ENCODE results near the gene CRELD1.
"Not testable (repeated sequence)": the region's sequence is repeated elsewhere in the genome, so short reads cannot be mapped to it uniquely, and the experiment has no call there.

Gene CRELD1

GRCh38 chr3:9898467-9899241, 35.0 kb upstream of the CRELD1 start:
- TF ChIP-seq, protein P1, sequence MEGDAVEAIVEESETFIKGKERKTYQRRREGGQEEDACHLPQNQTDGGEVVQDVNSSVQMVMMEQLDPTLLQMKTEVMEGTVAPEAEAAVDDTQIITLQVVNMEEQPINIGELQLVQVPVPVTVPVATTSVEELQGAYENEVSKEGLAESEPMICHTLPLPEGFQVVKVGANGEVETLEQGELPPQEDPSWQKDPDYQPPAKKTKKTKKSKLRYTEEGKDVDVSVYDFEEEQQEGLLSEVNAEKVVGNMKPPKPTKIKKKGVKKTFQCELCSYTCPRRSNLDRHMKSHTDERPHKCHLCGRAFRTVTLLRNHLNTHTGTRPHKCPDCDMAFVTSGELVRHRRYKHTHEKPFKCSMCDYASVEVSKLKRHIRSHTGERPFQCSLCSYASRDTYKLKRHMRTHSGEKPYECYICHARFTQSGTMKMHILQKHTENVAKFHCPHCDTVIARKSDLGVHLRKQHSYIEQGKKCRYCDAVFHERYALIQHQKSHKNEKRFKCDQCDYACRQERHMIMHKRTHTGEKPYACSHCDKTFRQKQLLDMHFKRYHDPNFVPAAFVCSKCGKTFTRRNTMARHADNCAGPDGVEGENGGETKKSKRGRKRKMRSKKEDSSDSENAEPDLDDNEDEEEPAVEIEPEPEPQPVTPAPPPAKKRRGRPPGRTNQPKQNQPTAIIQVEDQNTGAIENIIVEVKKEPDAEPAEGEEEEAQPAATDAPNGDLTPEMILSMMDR (IDR thresholded peaks at IDR 0.05; ENCODE audit: low read depth, low read length, missing control alignments) = no peak
- in situ Hi-C loops (cut with HindIII; ENCODE audit: low sequenced_read_pairs) = no loop called here
- H3K4me3 ChIP-seq (ENCODE audit: low read depth, low read length) = no peak overlapping the region
- DNase-seq (ENCODE audit: low read depth) = no peak

GRCh38 chr3:9899289-9899791, 34.3 kb upstream of the CRELD1 start:
- no peak for DNase-seq (ENCODE audit: low read depth)
- in situ Hi-C loops (cut with HindIII; ENCODE audit: low sequenced_read_pairs) = no loop called here
- H3K4me3 ChIP-seq (ENCODE audit: low read depth, low read length) = no peak overlapping the region
- TF ChIP-seq, protein P1 (IDR thresholded peaks at IDR 0.05; ENCODE audit: low read depth, low read length, missing control alignments) = no peak

- DNase-seq (ENCODE audit: low read depth); in situ Hi-C loops (cut with HindIII; ENCODE audit: low sequenced_read_pairs); H3K4me3 ChIP-seq (ENCODE audit: low read depth, low read length): not testable (repeated sequence)
Observed at GRCh38 chr3:9900965-9901415, 32.6 kb upstream of the CRELD1 start.

DNA sequence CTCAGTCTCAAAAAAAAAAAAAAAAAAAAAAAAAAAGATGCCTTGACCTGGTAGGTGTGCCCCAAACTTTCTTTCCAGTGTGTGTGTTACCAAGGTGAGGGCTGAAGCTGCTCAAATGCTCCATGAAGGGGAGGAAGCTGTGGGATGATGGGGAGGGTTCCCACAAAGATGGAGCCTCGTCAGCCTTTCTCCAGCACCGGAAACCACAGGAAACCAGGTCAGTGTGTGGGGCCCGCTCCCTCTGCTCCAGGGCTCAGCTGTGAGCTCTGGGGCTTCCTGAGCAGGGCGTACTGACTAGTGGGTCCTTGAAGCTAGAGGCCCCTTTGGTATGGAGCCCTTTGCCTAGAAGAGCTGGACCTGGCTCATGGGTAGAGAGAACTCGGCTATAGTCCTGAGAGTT, 31.7 kb upstream of the CRELD1 start:
- DNase-seq (ENCODE audit: low read depth) = no peak
- TF ChIP-seq, protein P1 (IDR thresholded peaks at IDR 0.05; ENCODE audit: low read depth, low read length, missing control alignments) = no peak
- in situ Hi-C loops (cut with HindIII; ENCODE audit: low sequenced_read_pairs) = no loop called here
- no peak overlapping the region for H3K4me3 ChIP-seq (ENCODE audit: low read depth, low read length)

- no peak for DNase-seq (ENCODE audit: low read depth)
- TF ChIP-seq, protein P1 (IDR thresholded peaks at IDR 0.05; ENCODE audit: low read depth, low read length, missing control alignments) = no peak
- in situ Hi-C loops (cut with HindIII; ENCODE audit: low sequenced_read_pairs) = no loop called here
- no peak within 1 kb of the TSS for H3K4me3 ChIP-seq (ENCODE audit: low read depth, low read length)
Observed at GRCh38 chr3:9902372-9903237, 31.0 kb upstream of the CRELD1 start, which contains the start of gene IL17RE. TSS of gene IL17RE (plus strand) at chr3:9902848. CDS start at chr3:9902933, 85 bp downstream.

DNA sequence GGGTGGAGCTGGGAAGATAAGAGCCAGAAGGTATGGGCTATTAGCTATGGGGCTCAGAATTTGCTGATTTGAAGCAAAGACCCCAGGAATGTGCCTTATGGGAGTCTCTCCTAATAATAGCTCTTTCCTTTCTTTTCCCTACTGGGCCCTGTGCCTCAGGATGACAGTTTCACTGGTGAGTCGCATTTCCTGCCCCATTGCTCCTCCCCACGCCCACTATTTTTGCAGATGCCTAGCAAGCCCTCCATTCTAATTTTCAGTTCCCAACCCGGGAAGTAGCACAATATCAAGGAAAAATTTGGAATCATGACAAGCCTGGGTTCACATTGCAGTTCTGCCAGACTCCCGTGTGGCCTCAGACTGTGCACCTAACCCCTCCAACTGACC, 30.4 kb upstream of the CRELD1 start:
- TF ChIP-seq, protein P1 (IDR thresholded peaks at IDR 0.05; ENCODE audit: low read depth, low read length, missing control alignments) = no peak
- no peak for DNase-seq (ENCODE audit: low read depth)
- no peak overlapping the region for H3K4me3 ChIP-seq (ENCODE audit: low read depth, low read length)
- in situ Hi-C loops (cut with HindIII; ENCODE audit: low sequenced_read_pairs) = no loop called here
